K562 (cell line): ENCODE results near the gene NTF4. TPM values are rescaled to one million over a fixed set of nuclear protein-coding genes. Genes with fewer than 3 reads are reported as not detected.

Source experiments
- ATAC-seq: fragments of 200-7000 bp; cut with Tn5 transposase; 3 replicates; pipeline ENCODE4 v1.9.1; 2020; ENCODE audit warnings: moderate library complexity
- BruUV-seq: library from RNA; stranded (reverse); fragments of 400-500 nt; replicated peaks from 2 replicates; lab custom pipeline; 2021; lab: Mats Ljungman, UMichigan
- CTCF ChIA-PET: fragments of 300-600 bp; formaldehyde crosslinking; extraction: SDS; loops from one replicate; lab custom pipeline; 2021; ENCODE audit warnings: low intra/inter-chr PET ratio; lab: Yijun Ruan, JAX
- POLR2A ChIA-PET: fragments of 300-600, 350-650 bp; sonication (Branson Sonifier 250); formaldehyde crosslinking; extraction: SDS; loops from one replicate; lab custom pipeline; 2021; ENCODE audit warnings: antibody characterized with exemption, inconsistent platforms; lab: Yijun Ruan, JAX
- DNase-seq, 4 experiments: peaks; one replicate each; pipeline versions ENCODE4 v3.0.0 to v3.0.0-alpha.2; 2011 to 2018; ENCODE audit warnings: low spot score in 3 of 4, mixed read lengths in 3 of 4; ENCODE audit errors: extremely low read depth in 1 of 4
- FAIRE-seq: peaks from 2 replicates; lab custom pipeline; 2011; peaks lifted over from hg19 to GRCh38; lab: Jason Lieb, UNC
- H2AFZ ChIP-seq: 2 replicates; pipeline ENCODE4 v1.6.0; 2011; ENCODE audit warnings: low read depth, low read length, control low read depth, inconsistent platforms
- H3K27ac ChIP-seq: fragments of 200-600 bp; 3 replicates; pipeline ENCODE4 v1.8.0; 2011; ENCODE audit warnings: low read depth, mild to moderate bottlenecking, control low read depth, inconsistent platforms, low read length, moderate library complexity, mixed read lengths; ENCODE audit errors: extremely low read depth
- H3K27me3 ChIP-seq, 2 experiments: fragments of 300-600 bp in 1 of 2; 2 replicates in 1 of 2; 3 replicates in 1 of 2; pipeline versions ENCODE4 v1.6.0 to v1.8.0; 2011; ENCODE audit warnings: inconsistent platforms in 2 of 2, low read length in 2 of 2, mild to moderate bottlenecking in 1 of 2, mixed read lengths in 1 of 2, moderate library complexity in 1 of 2; ENCODE audit not compliant: control insufficient read depth in 2 of 2, insufficient read depth in 2 of 2
- H3K36me3 ChIP-seq: fragments of 300-600 bp; 3 replicates; pipeline ENCODE4 v1.8.0; 2011; ENCODE audit warnings: mild to moderate bottlenecking, low read length, inconsistent platforms; ENCODE audit not compliant: control insufficient read depth, insufficient read depth
- H3K4me1 ChIP-seq, 2 experiments: fragments of 200-600 bp in 1 of 2; replicated peaks in 1 of 2; 2 replicates in 1 of 2; 3 replicates in 1 of 2; pipeline versions ENCODE4 v1.5.1 to v1.8.0; 2011; ENCODE audit warnings: inconsistent platforms in 2 of 2, low read length in 2 of 2, mild to moderate bottlenecking in 1 of 2, mixed read lengths in 1 of 2, moderate library complexity in 1 of 2; ENCODE audit not compliant: control insufficient read depth in 2 of 2, insufficient read depth in 2 of 2
- H3K4me2 ChIP-seq: 2 replicates; pipeline ENCODE4 v1.6.1; 2011; ENCODE audit warnings: low read length, control low read depth, inconsistent platforms, mixed read lengths; ENCODE audit not compliant: insufficient read depth
- H3K4me3 ChIP-seq: fragments of 200-600 bp; sonication (generic), shearing (Covaris generic); 2 replicates; pipeline ENCODE4 v1.5.1; 2016; ENCODE audit warnings: control low read depth, inconsistent platforms
- H3K79me2 ChIP-seq: fragments of 200-600 bp; 3 replicates; pipeline ENCODE4 v1.8.0; 2011; ENCODE audit warnings: low read length, inconsistent platforms; ENCODE audit not compliant: control insufficient read depth, insufficient read depth
- H3K9ac ChIP-seq, 2 experiments: 2 replicates each; pipeline versions ENCODE4 v1.6.0 to v1.6.1; 2011; ENCODE audit warnings: low read depth in 2 of 2, low read length in 2 of 2, control low read depth in 1 of 2, inconsistent platforms in 1 of 2, mild to moderate bottlenecking in 1 of 2, mixed read lengths in 1 of 2; ENCODE audit not compliant: insufficient read depth in 1 of 2
- H3K9me1 ChIP-seq: one replicate; pipeline ENCODE4 v1.6.0; 2011; ENCODE audit warnings: inconsistent platforms, mild to moderate bottlenecking, low read length, moderate library complexity; ENCODE audit not compliant: control insufficient read depth, insufficient read depth
- H3K9me3 ChIP-seq: replicated peaks from 2 replicates; pipeline ENCODE4 v1.5.1; 2011; ENCODE audit warnings: low read depth, low read length, inconsistent platforms; ENCODE audit not compliant: control insufficient read depth, insufficient read depth
- H4K20me1 ChIP-seq: replicated peaks from 2 replicates; pipeline ENCODE4 v1.6.1; 2011; ENCODE audit warnings: low read length, inconsistent platforms, mixed read lengths; ENCODE audit not compliant: control insufficient read depth, insufficient read depth
- BHLHE40 ChIP-seq: IDR thresholded peaks from 2 replicates; pipeline ENCODE4 v1.6.1; 2011; ENCODE audit warnings: low read length, improper control_type of control experiment
- CBX3 ChIP-seq, 2 experiments: IDR thresholded peaks; 1 replicate in 1 of 2; 2 replicates in 1 of 2; pipeline ENCODE4 v1.6.1; 2012; ENCODE audit warnings: inconsistent platforms in 2 of 2, low read length in 2 of 2, borderline replicate concordance in 1 of 2, control low read depth in 1 of 2
- CREM ChIP-seq: IDR thresholded peaks from 2 replicates; pipeline ENCODE4 v1.6.1; 2014; ENCODE audit warnings: antibody characterized with exemption, low read depth
- E2F6 ChIP-seq, 2 experiments: IDR thresholded peaks; 2 replicates each; pipeline ENCODE4 v1.6.1; 2011; ENCODE audit warnings: borderline replicate concordance in 1 of 2, control low read depth in 1 of 2, low read depth in 1 of 2, low read length in 1 of 2, mild to moderate bottlenecking in 1 of 2, mixed read lengths in 1 of 2, moderate library complexity in 1 of 2; ENCODE audit not compliant: insufficient read depth in 1 of 2, insufficient read length in 1 of 2, poor library complexity in 1 of 2, severe bottlenecking in 1 of 2; ENCODE audit errors: extremely low read depth in 1 of 2
- EGR1 ChIP-seq: fragments of 450-650 bp; conservative IDR thresholded peaks from 2 replicates; pipeline ENCODE4 v1.6.1; 2017; ENCODE audit warnings: mild to moderate bottlenecking
- GTF2B ChIP-seq: IDR thresholded peaks from 2 replicates; pipeline ENCODE4 v1.6.1; 2011; ENCODE audit not compliant: insufficient read length; ENCODE audit errors: extremely low read depth
- HOXB6 ChIP-seq: fragments of 250-450 bp; sonication (Bioruptor Pico); IDR thresholded peaks from 2 replicates; pipeline ENCODE4 v1.5.1; 2022; ENCODE audit warnings: mild to moderate bottlenecking, borderline replicate concordance
- MBD1 ChIP-seq: fragments of 250-450 bp; sonication (Bioruptor Pico); IDR thresholded peaks from 2 replicates; pipeline ENCODE4 v1.8.0; 2022; ENCODE audit warnings: inconsistent platforms
- MBD2 ChIP-seq: sonication (generic); IDR thresholded peaks from 2 replicates; pipeline ENCODE4 v1.6.1; 2016; ENCODE audit warnings: low read depth, borderline replicate concordance
- PCBP1 ChIP-seq: fragments of 200-400 bp; formaldehyde crosslinking; IDR thresholded peaks from 2 replicates; pipeline ENCODE4 v1.6.1; 2018; ENCODE audit warnings: mild to moderate bottlenecking, low read depth, low read length; ENCODE audit not compliant: poor library complexity, severe bottlenecking
- PHF20 ChIP-seq: fragments of 450-650 bp; IDR thresholded peaks from 2 replicates; pipeline ENCODE4 v1.6.1; 2018; ENCODE audit not compliant: partially characterized antibody
- POLR2G ChIP-seq: fragments of 200-400 bp; formaldehyde crosslinking; IDR thresholded peaks from 2 replicates; pipeline ENCODE4 v1.6.1; 2017; ENCODE audit warnings: low read depth, mild to moderate bottlenecking, antibody characterized with exemption, low read length, moderate library complexity
- RBFOX2 ChIP-seq: fragments of 200-400 bp; formaldehyde crosslinking; IDR thresholded peaks from 2 replicates; pipeline ENCODE4 v1.6.1; 2017; ENCODE audit warnings: low read depth, mild to moderate bottlenecking, low read length, moderate library complexity
- TCF7L2 ChIP-seq: fragments of 150-350 bp; IDR thresholded peaks from 2 replicates; pipeline ENCODE4 v1.6.1; 2016; ENCODE audit warnings: low read depth, mild to moderate bottlenecking, low read length, moderate library complexity
- WGBS: fragments of 100-300 bp; shearing (Covaris generic); methylation state at CpG from one replicate; pipeline ENCODE4 v1.1.6; 2016; ENCODE audit warnings: low coverage, mixed read lengths; ENCODE audit not compliant: insufficient coverage; ENCODE audit errors: missing lambda C conversion rate; 5-methylcytosine and 5-hydroxymethylcytosine counted together
- in situ Hi-C: fragments of 300-500 bp; cut with MboI; formaldehyde crosslinking; loops from 4 replicates; pipeline ENCODE4 v1.15.0; 2018; ENCODE audit warnings: inconsistent platforms, mixed read lengths
- intact Hi-C: fragments of 100-400 bp; cut with micrococcal nuclease; formaldehyde crosslinking; loops from 2 replicates; pipeline ENCODE4 v1.14.2; 2022
- polyA plus RNA-seq, 8 experiments: library from polyadenylated mRNA; depleted of rRNA in 4 of 8; stranded (reverse) in 5 of 8; unstranded in 3 of 8; fragments of >200 nt; fragmentation: Nextera tagmentation in 2 of 8; fragmentation: Illumina TruSeq in 1 of 8; extraction: Ambion mirVana in 2 of 8; extraction: Trizol in 1 of 8; gene quantifications; 2 replicates each; pipeline versions ENCODE4 v1.2.1 to v1.2.3, GENCODE V29; 2011 to 2014; ENCODE audit warnings: inconsistent platforms in 1 of 8, missing spikeins in 1 of 8
- total RNA-seq, 7 experiments: library from RNA; depleted of rRNA in 6 of 7; stranded (reverse); fragments of >200 nt in 6 of 7; fragmentation: Illumina TruSeq in 2 of 7; extraction: Trizol in 2 of 7; gene quantifications; 2 replicates each; pipeline versions ENCODE4 v1.2.1 to v1.2.3, GENCODE V29; 2011 to 2021; ENCODE audit warnings: low replicate concordance in 1 of 7
- TF ChIP-seq, protein P1 (sequence below): sonication (generic); formaldehyde crosslinking; IDR thresholded peaks from 2 replicates; pipeline ENCODE4 v1.9.0; 2022; ENCODE audit warnings: mild to moderate bottlenecking, missing genetic modification reagents
- TF ChIP-seq, protein P2 (sequence below): sonication (generic); formaldehyde crosslinking; IDR thresholded peaks from 2 replicates; pipeline ENCODE4 v1.8.0; 2022; ENCODE audit warnings: missing genetic modification reagents, mild to moderate bottlenecking, moderate library complexity, borderline replicate concordance

The NTF4 gene
- total and polyA plus RNA-seq, 9 of the 15 experiments (the other 6 are each of a cell fraction or from before 2014, with no cell fraction given), result not detected

GRCh38 chr19:49071860-49072547 lies 7.4 kb upstream of the NTF4 start:
- peaks cover 9 to 32% of the 10 kb centered on the region in 2 experiments; a peak in 4 of 5 replicates for H3K4me1 ChIP-seq
- H3K9me3 ChIP-seq, result no peaks in the 10 kb centered on the region
- ATAC-seq (peak; percentile 76), FAIRE-seq (peak; percentile 67), DNase-seq (peak; percentile 70 to 94 (median 87))
- in situ Hi-C loops (no loop called here), intact Hi-C loops (loop anchor here (5.0 kb wide), 1 partner anchor 285 kb away; no protein-coding TSS in a partner anchor)
- H3K27ac ChIP-seq, result no peak overlapping the region
- H3K4me3 ChIP-seq, result no peak overlapping the region
- H3K27me3 ChIP-seq, result peaks cover 9 to 31% of the 10 kb centered on the region in 2 experiments; a peak in 4 of 5 replicates
- H3K36me3 ChIP-seq, result no peaks in the 10 kb centered on the region
- no peak overlapping the region for H3K4me2 ChIP-seq
- H3K79me2 ChIP-seq, result no peaks in the 10 kb centered on the region
- no peak overlapping the region; a peak in 1 of 4 replicates for H3K9ac ChIP-seq
- ChIA-PET CTCF (no interaction called here), POLR2A (interaction anchor here (0.7 to 1.2 kb wide), 2 partner anchors 9 to 15 kb away, joined by 3 read pairs; no protein-coding TSS in a partner anchor)
- H2AFZ ChIP-seq, result peak overlapping the region; percentile 80
- BruUV-seq, result no TSS peak
- no peaks in the 10 kb centered on the region for H4K20me1 ChIP-seq
- 45% methylated on average over 61 of the region's 93 CpGs for WGBS
- no peaks in the 10 kb centered on the region for H3K9me1 ChIP-seq
- TF ChIP-seq PCBP1 (peak; percentile 56), MBD1 (CRISPR knock-in tag) (peak; percentile 84; the same call in 1 of the 2 replicates), EGR1 (peak; percentile 78), GTF2B (no peak), TCF7L2 (no peak), CREM (peak; percentile 24; the same call in 1 of the 2 replicates), MBD2 (no peak), BHLHE40 (peak; percentile 66), RBFOX2 (peak; percentile 40), CBX3 (IDR thresholded peaks at IDR 0.05; ENCODE audit: borderline replicate concordance in 1 of 2, low read length in 2 of 2) (peak in 1 of 2 experiments; percentile 32; a peak in 1 of 3 replicates), PHF20 (no peak), E2F6 (IDR thresholded peaks at IDR 0.05; ENCODE audit: borderline replicate concordance in 1 of 2, extremely low read depth in 1 of 2, insufficient read depth in 1 of 2, insufficient read length in 1 of 2, low read depth in 1 of 2, low read length in 1 of 2, poor library complexity in 1 of 2, severe bottlenecking in 1 of 2) (peak; percentile 60 to 96), HOXB6 (CRISPR knock-in tag) (no peak), POLR2G (peak; percentile 46; the same call in 1 of the 2 replicates)
- TF ChIP-seq, protein P1, sequence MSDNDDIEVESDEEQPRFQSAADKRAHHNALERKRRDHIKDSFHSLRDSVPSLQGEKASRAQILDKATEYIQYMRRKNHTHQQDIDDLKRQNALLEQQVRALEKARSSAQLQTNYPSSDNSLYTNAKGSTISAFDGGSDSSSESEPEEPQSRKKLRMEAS, result 0 out of 2 replicates have a peak, but pooled peaks have one; percentile 35
- TF ChIP-seq, protein P2, sequence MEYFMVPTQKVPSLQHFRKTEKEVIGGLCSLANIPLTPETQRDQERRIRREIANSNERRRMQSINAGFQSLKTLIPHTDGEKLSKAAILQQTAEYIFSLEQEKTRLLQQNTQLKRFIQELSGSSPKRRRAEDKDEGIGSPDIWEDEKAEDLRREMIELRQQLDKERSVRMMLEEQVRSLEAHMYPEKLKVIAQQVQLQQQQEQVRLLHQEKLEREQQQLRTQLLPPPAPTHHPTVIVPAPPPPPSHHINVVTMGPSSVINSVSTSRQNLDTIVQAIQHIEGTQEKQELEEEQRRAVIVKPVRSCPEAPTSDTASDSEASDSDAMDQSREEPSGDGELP (CRISPR knock-in tag), result peak; percentile 40; the same call in 1 of the 2 replicates
